Sigmoid colon (tissue), 7 donors: Measurements from ENCODE around the gene NUTF2. TPM values are rescaled to one million over a fixed set of nuclear protein-coding genes. Genes with fewer than 3 reads are reported as not detected.

Experiments
- DNase-seq: peaks from one replicate; pipeline ENCODE4 v3.0.0-alpha.2; 2019
- H3K27ac ChIP-seq, 4 donors: fragments of 200-600 bp; sonication (generic); one replicate each; pipeline ENCODE4 v1.5.1; 2016 to 2019; ENCODE audit warnings: mild to moderate bottlenecking in 1 of 4
- H3K27me3 ChIP-seq, 3 donors: fragments of 200-600 bp; sonication (generic); one replicate each; pipeline ENCODE4 v1.5.1; 2019; ENCODE audit warnings: mild to moderate bottlenecking in 1 of 3
- H3K36me3 ChIP-seq, 4 donors: fragments of 200-600 bp; sonication (generic); one replicate each; pipeline ENCODE4 v1.5.1; 2016 to 2019
- H3K4me1 ChIP-seq, 4 donors: fragments of 200-600 bp; sonication (generic); one replicate each; pipeline ENCODE4 v1.5.1; 2017 to 2019
- H3K4me3 ChIP-seq, 4 donors: fragments of 200-600 bp; sonication (generic); one replicate each; pipeline ENCODE4 v1.5.1; 2017 to 2019; ENCODE audit warnings: mild to moderate bottlenecking in 2 of 4, moderate library complexity in 1 of 4
- H3K9me3 ChIP-seq, 4 donors: fragments of 200-600 bp in 3 of 4; sonication (generic) in 3 of 4; one replicate each; pipeline versions ENCODE4 v1.5.1 to v1.6.1; 2013 to 2019
- CTCF ChIP-seq, 4 experiments: fragments of 450-650 bp in 3 of 4; fragments of 200-600 bp in 1 of 4; IDR thresholded peaks; one replicate each; pipeline ENCODE4 v1.5.1; 2016 to 2019; ENCODE audit warnings: antibody characterized with exemption in 4 of 4, mild to moderate bottlenecking in 3 of 4, moderate library complexity in 2 of 4
- EP300 ChIP-seq, 4 donors: sonication (generic); formaldehyde crosslinking; IDR thresholded peaks; one replicate each; pipeline ENCODE4 v1.6.1; 2017; ENCODE audit warnings: antibody characterized with exemption in 4 of 4
- POLR2A ChIP-seq, 2 donors: fragments of 450-650 bp; IDR thresholded peaks; one replicate each; pipeline ENCODE4 v1.6.1; 2016; ENCODE audit warnings: antibody characterized with exemption in 2 of 2, mild to moderate bottlenecking in 2 of 2, moderate library complexity in 2 of 2
- POLR2AphosphoS5 ChIP-seq, 4 donors: sonication (generic); formaldehyde crosslinking; IDR thresholded peaks; one replicate each; pipeline ENCODE4 v1.6.1; 2017; ENCODE audit warnings: antibody characterized with exemption in 4 of 4
- WGBS, 2 donors: extraction: QIAGEN DNeasy Blood & Tissue Kit; methylation state at CpG; one replicate each; pipeline ENCODE4 v1.1.7; 2013; 5-methylcytosine and 5-hydroxymethylcytosine counted together
- intact Hi-C: fragments of 100-400 bp; cut with DNase I; formaldehyde crosslinking; loops from one replicate; pipeline ENCODE4 v1.15.1; 2023
- polyA plus RNA-seq, 3 donors: library from polyadenylated mRNA; stranded (reverse); fragments of 200-250 nt; gene quantifications; one replicate each; pipeline ENCODE4 v1.2.3, GENCODE V29; 2013
- total RNA-seq, 4 donors: library from RNA; depleted of rRNA; stranded (reverse); fragments of >200 nt; gene quantifications; one replicate each; pipeline ENCODE4 v1.1.0, GENCODE V29; 2016
- donor health status: healthy with polysubstance abuse.
- donor health status: Bipolar disorder and iron deficiency.
- donor health status: healthy.

NUTF2 gene
- total and polyA plus RNA-seq, 7 donors = 50.8 to 115 (median 93.8) TPM

GRCh38 chr16:67853670-67854069 lies 6.9 kb downstream of the NUTF2 start:
- no peak for DNase-seq
- Histone ChIP-seq H3K27me3 (no peaks in the 10 kb centered on the region), H3K4me3 (no peak overlapping the region), H3K36me3 (no peaks in the 10 kb centered on the region), H3K27ac (no peak overlapping the region), H3K4me1 (peaks cover 0 to 42% (median 35%) of the 10 kb centered on the region in 4 donors), H3K9me3 (no peaks in the 10 kb centered on the region)
- intact Hi-C loops = no loop called here
- WGBS, 2 donors = 94 to 95% methylated on average over 3 of the region's 3 CpGs
- TF ChIP-seq CTCF (IDR thresholded peaks at IDR 0.05) (no peak), POLR2A (IDR thresholded peaks at IDR 0.05) (no peak), POLR2AphosphoS5 (IDR thresholded peaks at IDR 0.05) (no peak), EP300 (IDR thresholded peaks at IDR 0.05) (no peak)

- peaks cover 0 to 6% (median 0%) of the 10 kb centered on the region in 4 donors for H3K36me3 ChIP-seq
- H3K4me3 ChIP-seq = no peak overlapping the region
- no peak for TF ChIP-seq CTCF (IDR thresholded peaks at IDR 0.05)
- TF ChIP-seq POLR2AphosphoS5 (IDR thresholded peaks at IDR 0.05) = no peak
- TF ChIP-seq POLR2A (IDR thresholded peaks at IDR 0.05) = no peak
- TF ChIP-seq EP300 (IDR thresholded peaks at IDR 0.05) = no peak
- DNase-seq = no peak
- H3K9me3 ChIP-seq = no peaks in the 10 kb centered on the region
- peaks cover 0 to 39% (median 29%) of the 10 kb centered on the region in 4 donors for H3K4me1 ChIP-seq
- H3K27ac ChIP-seq = no peak overlapping the region
- intact Hi-C loops = no loop called here
- WGBS, 2 donors = 81 to 87% methylated on average over 10 of the region's 10 CpGs
- H3K27me3 ChIP-seq = no peaks in the 10 kb centered on the region
Measured at GRCh38 chr16:67855789-67856188, 9.1 kb downstream of the NUTF2 start.

- H3K9me3 ChIP-seq = no peaks in the 10 kb centered on the region
- H3K36me3 ChIP-seq = peaks cover 0 to 13% (median 0%) of the 10 kb centered on the region in 4 donors
- peak overlapping the region; percentile 10 to 65 (median 50) for H3K27ac ChIP-seq
- 86 to 92% methylated on average over 5 of the region's 5 CpGs for WGBS, 2 donors
- intact Hi-C loops = no loop called here
- H3K4me3 ChIP-seq = no peak overlapping the region
- DNase-seq = no peak
- H3K27me3 ChIP-seq = no peaks in the 10 kb centered on the region
- TF ChIP-seq EP300 (IDR thresholded peaks at IDR 0.05) (no peak), POLR2AphosphoS5 (IDR thresholded peaks at IDR 0.05) (no peak), CTCF (IDR thresholded peaks at IDR 0.05) (no peak), POLR2A (IDR thresholded peaks at IDR 0.05) (no peak)
- H3K4me1 ChIP-seq = peaks cover 0 to 44% (median 32%) of the 10 kb centered on the region in 4 donors
Measured at GRCh38 chr16:67856927-67857546, 10.3 kb downstream of the NUTF2 start.

- peaks cover 0 to 50% (median 37%) of the 10 kb centered on the region in 4 donors for H3K4me1 ChIP-seq
- intact Hi-C loops = no loop called here
- 10 to 65% methylated on average over 3 of the region's 3 CpGs for WGBS, 2 donors
Measured at GRCh38 chr16:67857547-67858233, 11.0 kb downstream of the NUTF2 start.

DNA sequence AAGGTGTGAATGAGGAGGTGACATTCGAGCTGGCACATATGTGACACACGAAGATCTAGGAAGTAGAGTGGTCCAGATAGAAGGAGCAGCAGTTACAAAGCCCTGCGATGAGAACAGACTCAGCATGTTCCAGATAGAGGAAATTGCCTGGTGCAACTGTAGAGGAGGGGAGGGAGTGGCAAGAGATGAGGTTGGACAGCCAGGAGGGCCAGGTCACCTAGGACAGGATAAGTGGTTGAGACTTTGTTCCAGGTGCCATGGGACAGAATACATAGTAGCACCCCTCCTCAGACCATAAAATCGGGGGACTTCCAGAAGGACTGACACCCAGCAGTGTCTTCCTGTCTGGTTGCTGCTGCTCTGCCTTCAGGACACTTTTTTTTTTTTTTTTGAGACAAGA lies 11.8 kb downstream of the NUTF2 start:
- Histone ChIP-seq H3K36me3 (peaks cover 0 to 13% (median 0%) of the 10 kb centered on the region in 4 donors), H3K27me3 (no peaks in the 10 kb centered on the region), H3K27ac (peak overlapping the region; percentile 51 to 73 (median 61)), H3K4me1 (peaks cover 0 to 58% (median 46%) of the 10 kb centered on the region in 4 donors), H3K9me3 (no peaks in the 10 kb centered on the region), H3K4me3 (no peak overlapping the region)
- WGBS, 2 donors = 35 to 62% methylated on average over 4 of the region's 4 CpGs
- TF ChIP-seq EP300 (IDR thresholded peaks at IDR 0.05) (no peak), POLR2A (IDR thresholded peaks at IDR 0.05) (no peak), POLR2AphosphoS5 (IDR thresholded peaks at IDR 0.05) (no peak), CTCF (IDR thresholded peaks at IDR 0.05) (no peak)
- intact Hi-C loops = no loop called here
- DNase-seq = no peak

More at GRCh38 chr16:67857547-67858233, 11.0 kb downstream of the NUTF2 start:
- Histone ChIP-seq H3K36me3 (peaks cover 0 to 13% (median 0%) of the 10 kb centered on the region in 4 donors), H3K4me3 (no peak overlapping the region), H3K27ac (peak overlapping the region; percentile 51 to 73 (median 64)), H3K27me3 (no peaks in the 10 kb centered on the region), H3K9me3 (no peaks in the 10 kb centered on the region)
- peak; percentile 91 for DNase-seq
- TF ChIP-seq POLR2AphosphoS5 (IDR thresholded peaks at IDR 0.05) (peak in 3 of 4 donors; percentile 14 to 57 (median 24)), POLR2A (IDR thresholded peaks at IDR 0.05) (no peak)
